ENCODE data around the gene NDUFS1.

DNA sequence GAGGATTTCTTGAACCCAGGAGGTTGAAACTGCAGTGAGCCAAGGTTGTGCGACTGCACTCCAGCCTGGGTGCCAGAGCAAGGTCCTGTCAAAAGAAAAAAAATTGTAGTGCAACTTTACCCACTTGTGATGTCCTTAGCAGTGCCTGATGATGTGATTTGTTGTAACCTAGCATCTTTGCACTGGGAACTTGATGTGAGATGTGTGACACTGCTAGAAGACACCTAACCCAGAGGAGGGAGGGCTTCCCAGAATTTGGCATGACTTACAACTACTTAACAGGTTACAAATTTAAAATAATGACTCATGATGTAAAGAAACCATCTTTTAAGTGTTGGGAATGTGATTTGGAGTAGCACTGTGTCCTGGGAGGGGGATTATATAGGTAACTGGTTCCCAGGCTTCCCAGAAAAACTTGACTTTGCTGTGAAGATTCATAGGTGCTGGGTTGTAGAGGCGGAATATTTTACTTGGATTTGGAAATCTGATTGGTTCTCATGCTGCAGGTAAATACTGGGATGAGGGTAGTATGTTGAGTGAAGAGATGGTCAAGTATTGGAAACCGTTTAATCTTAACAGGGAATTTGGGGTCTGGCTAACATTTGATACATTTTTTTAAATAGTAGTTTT lies 4.1 kb upstream of the NDUFS1 start:
- TF ChIP-seq, protein P1, sequence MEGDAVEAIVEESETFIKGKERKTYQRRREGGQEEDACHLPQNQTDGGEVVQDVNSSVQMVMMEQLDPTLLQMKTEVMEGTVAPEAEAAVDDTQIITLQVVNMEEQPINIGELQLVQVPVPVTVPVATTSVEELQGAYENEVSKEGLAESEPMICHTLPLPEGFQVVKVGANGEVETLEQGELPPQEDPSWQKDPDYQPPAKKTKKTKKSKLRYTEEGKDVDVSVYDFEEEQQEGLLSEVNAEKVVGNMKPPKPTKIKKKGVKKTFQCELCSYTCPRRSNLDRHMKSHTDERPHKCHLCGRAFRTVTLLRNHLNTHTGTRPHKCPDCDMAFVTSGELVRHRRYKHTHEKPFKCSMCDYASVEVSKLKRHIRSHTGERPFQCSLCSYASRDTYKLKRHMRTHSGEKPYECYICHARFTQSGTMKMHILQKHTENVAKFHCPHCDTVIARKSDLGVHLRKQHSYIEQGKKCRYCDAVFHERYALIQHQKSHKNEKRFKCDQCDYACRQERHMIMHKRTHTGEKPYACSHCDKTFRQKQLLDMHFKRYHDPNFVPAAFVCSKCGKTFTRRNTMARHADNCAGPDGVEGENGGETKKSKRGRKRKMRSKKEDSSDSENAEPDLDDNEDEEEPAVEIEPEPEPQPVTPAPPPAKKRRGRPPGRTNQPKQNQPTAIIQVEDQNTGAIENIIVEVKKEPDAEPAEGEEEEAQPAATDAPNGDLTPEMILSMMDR (conservative IDR thresholded peaks at IDR 0.05) = no peak
- no peak for TF ChIP-seq ZFX (IDR thresholded peaks at IDR 0.05)

Data from C4-2B (cell line).